Measurements from ENCODE around the gene ENAH. TPM values are rescaled to one million over a fixed set of nuclear protein-coding genes. Genes with fewer than 3 reads are reported as not detected.
A peak's percentile ranks its signal among the peaks of the same experiment; 100 is the strongest.

The ENAH gene
- total and polyA plus RNA-seq, 9 of the 15 experiments (the other 6 are each of a cell fraction or from before 2014, with no cell fraction given) = 0.03 to 1.2 (median 0.15) TPM

DNA sequence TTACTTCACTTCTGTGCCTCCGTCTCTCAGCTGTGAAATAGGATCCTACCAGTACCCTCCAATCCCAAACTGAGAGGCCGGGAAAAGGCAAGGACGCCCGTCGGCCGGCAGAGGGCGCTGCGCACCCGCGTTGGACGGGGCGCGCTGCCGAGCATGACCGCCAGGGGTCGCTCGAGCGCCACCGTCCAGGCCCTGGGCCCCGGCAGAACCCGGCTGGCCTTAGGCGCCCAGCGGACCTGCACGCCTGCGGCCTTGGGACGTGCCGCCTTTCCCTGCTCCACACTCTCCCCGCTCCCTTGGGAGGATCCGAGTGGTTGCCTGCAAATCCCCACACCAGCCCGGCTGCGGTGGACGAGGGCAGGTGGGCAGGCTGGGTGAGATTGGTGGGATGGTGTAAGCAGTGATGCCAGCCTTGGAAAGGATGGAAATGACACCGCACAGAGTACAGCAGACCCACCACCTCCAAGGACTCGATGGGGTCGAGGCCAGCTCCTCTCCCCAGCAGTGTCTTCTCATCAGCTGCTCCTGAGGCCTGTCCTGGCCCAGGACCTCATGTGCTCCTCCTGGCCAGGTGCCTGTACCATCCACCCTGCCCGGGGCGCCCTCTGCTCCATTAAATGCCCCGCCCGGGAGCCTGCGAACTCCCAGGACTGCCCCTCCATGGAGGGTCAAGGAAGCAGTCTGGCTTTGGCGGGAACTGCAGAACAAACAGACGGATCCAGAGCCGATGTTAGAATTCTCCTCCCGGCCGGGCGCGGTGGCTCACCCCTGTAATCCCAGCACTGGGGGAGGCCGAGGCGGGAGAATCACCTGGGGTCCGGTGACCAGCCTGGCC is 177.7 kb downstream of the ENAH start (continued):
- TF ChIP-seq, protein P1, sequence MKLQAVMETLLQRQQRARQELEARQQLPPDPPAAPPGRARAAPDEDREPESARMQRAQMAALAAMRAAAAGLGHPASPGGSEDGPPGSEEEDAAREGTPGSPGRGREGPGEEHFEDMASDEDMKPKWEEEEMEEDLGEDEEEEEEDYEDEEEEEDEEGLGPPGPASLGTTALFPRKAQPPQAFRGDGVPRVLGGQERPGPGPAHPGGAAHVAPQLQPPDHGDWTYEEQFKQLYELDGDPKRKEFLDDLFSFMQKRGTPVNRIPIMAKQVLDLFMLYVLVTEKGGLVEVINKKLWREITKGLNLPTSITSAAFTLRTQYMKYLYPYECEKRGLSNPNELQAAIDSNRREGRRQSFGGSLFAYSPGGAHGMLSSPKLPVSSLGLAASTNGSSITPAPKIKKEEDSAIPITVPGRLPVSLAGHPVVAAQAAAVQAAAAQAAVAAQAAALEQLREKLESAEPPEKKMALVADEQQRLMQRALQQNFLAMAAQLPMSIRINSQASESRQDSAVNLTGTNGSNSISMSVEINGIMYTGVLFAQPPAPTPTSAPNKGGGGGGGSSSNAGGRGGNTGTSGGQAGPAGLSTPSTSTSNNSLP (IDR thresholded peaks at IDR 0.05; ENCODE audit: borderline replicate concordance, low read depth, low read length) = no peak
- peak; percentile 100 for TF ChIP-seq ARID2 (IDR thresholded peaks at IDR 0.05)
- no peak for TF ChIP-seq U2AF2 (optimal IDR thresholded peaks at IDR 0.05; ENCODE audit: low read depth, low read length)
- TF ChIP-seq RCOR1 (IDR thresholded peaks at IDR 0.05; ENCODE audit: borderline replicate concordance in 1 of 2, low read depth in 2 of 2, low read length in 2 of 2) = peak in 1 of 2 experiments; percentile 62; a peak in 1 of 4 replicates
- no peak for TF ChIP-seq POLR2G (IDR thresholded peaks at IDR 0.05; ENCODE audit: low read depth, low read length)
- TF ChIP-seq ZNF3 (CRISPR knock-in tag; IDR thresholded peaks at IDR 0.05) = no peak
- no peak for TF ChIP-seq ILF3 (IDR thresholded peaks at IDR 0.05; ENCODE audit: borderline replicate concordance)
- no peak for TF ChIP-seq EP300 (IDR thresholded peaks at IDR 0.05; ENCODE audit: low read length)
- no peak; the same call in 1 of the 2 replicates for TF ChIP-seq FOXK1 (CRISPR knock-in tag; IDR thresholded peaks at IDR 0.05; ENCODE audit: borderline replicate concordance)
- TF ChIP-seq, protein P2, sequence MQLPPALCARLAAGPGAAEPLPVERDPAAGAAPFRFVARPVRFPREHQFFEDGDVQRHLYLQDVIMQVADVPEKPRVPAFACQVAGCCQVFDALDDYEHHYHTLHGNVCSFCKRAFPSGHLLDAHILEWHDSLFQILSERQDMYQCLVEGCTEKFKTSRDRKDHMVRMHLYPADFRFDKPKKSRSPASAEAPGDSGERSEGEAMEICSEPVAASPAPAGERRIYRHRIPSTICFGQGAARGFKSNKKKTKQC (CRISPR knock-in tag; IDR thresholded peaks at IDR 0.05) = 0 out of 2 replicates have a peak, but pooled peaks have one; percentile 24
- TF ChIP-seq, protein P3, sequence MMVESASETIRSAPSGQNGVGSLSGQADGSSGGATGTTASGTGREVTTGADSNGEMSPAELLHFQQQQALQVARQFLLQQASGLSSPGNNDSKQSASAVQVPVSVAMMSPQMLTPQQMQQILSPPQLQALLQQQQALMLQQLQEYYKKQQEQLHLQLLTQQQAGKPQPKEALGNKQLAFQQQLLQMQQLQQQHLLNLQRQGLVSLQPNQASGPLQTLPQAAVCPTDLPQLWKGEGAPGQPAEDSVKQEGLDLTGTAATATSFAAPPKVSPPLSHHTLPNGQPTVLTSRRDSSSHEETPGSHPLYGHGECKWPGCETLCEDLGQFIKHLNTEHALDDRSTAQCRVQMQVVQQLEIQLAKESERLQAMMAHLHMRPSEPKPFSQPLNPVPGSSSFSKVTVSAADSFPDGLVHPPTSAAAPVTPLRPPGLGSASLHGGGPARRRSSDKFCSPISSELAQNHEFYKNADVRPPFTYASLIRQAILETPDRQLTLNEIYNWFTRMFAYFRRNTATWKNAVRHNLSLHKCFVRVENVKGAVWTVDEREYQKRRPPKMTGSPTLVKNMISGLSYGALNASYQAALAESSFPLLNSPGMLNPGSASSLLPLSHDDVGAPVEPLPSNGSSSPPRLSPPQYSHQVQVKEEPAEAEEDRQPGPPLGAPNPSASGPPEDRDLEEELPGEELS (CRISPR knock-in tag; IDR thresholded peaks at IDR 0.05; ENCODE audit: borderline replicate concordance) = no peak
- peak; percentile 55; the same call in 1 of the 2 replicates for TF ChIP-seq JUN (IDR thresholded peaks at IDR 0.05; ENCODE audit: borderline replicate concordance, low read depth, low read length)
- TF ChIP-seq JUN (CRISPR knock-in tag; IDR thresholded peaks at IDR 0.05; ENCODE audit: borderline replicate concordance) = no peak
- peak; percentile 71 for TF ChIP-seq CCNT2 (IDR thresholded peaks at IDR 0.05; ENCODE audit: borderline replicate concordance, extremely low read depth, insufficient read length, low read depth, low read length)
- TF ChIP-seq, protein P4, sequence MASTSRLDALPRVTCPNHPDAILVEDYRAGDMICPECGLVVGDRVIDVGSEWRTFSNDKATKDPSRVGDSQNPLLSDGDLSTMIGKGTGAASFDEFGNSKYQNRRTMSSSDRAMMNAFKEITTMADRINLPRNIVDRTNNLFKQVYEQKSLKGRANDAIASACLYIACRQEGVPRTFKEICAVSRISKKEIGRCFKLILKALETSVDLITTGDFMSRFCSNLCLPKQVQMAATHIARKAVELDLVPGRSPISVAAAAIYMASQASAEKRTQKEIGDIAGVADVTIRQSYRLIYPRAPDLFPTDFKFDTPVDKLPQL (IDR thresholded peaks at IDR 0.05; ENCODE audit: extremely low read depth, insufficient read length) = no peak
- no peak for TF ChIP-seq NFATC3 (IDR thresholded peaks at IDR 0.05)
- TF ChIP-seq, protein P5, sequence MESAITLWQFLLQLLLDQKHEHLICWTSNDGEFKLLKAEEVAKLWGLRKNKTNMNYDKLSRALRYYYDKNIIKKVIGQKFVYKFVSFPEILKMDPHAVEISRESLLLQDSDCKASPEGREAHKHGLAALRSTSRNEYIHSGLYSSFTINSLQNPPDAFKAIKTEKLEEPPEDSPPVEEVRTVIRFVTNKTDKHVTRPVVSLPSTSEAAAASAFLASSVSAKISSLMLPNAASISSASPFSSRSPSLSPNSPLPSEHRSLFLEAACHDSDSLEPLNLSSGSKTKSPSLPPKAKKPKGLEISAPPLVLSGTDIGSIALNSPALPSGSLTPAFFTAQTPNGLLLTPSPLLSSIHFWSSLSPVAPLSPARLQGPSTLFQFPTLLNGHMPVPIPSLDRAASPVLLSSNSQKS (CRISPR knock-in tag; IDR thresholded peaks at IDR 0.05) = no peak
- TF ChIP-seq SRSF3 (IDR thresholded peaks at IDR 0.05; ENCODE audit: insufficient read depth, low read length) = no peak
- no peak for TF ChIP-seq EZH2 (IDR thresholded peaks at IDR 0.05; ENCODE audit: borderline replicate concordance, low read depth, low read length)
- 0 out of 2 replicates have a peak, but pooled peaks have one; percentile 50 for TF ChIP-seq KLF13 (tag; IDR thresholded peaks at IDR 0.05; ENCODE audit: borderline replicate concordance, low read depth)
- TF ChIP-seq PTRF (tag; IDR thresholded peaks at IDR 0.05) = no peak
